K562 (cell line): ENCODE measurements around the gene EMD. TPM values are rescaled to one million over a fixed set of nuclear protein-coding genes. Genes with fewer than 3 reads are reported as not detected.

Experiments
- ATAC-seq: fragments of 200-7000 bp; cut with Tn5 transposase; 3 replicates; pipeline ENCODE4 v1.9.1; 2020; ENCODE audit warnings: moderate library complexity
- BruUV-seq: library from RNA; stranded (reverse); fragments of 400-500 nt; replicated peaks from 2 replicates; lab custom pipeline; 2021; lab: Mats Ljungman, UMichigan
- CTCF ChIA-PET: fragments of 300-600 bp; formaldehyde crosslinking; extraction: SDS; loops from one replicate; lab custom pipeline; 2021; ENCODE audit warnings: low intra/inter-chr PET ratio; lab: Yijun Ruan, JAX
- POLR2A ChIA-PET: fragments of 300-600, 350-650 bp; sonication (Branson Sonifier 250); formaldehyde crosslinking; extraction: SDS; loops from one replicate; lab custom pipeline; 2021; ENCODE audit warnings: antibody characterized with exemption, inconsistent platforms; lab: Yijun Ruan, JAX
- DNase-seq, 4 experiments: peaks; one replicate each; pipeline versions ENCODE4 v3.0.0 to v3.0.0-alpha.2; 2011 to 2018; ENCODE audit warnings: low spot score in 3 of 4, mixed read lengths in 3 of 4; ENCODE audit errors: extremely low read depth in 1 of 4
- FAIRE-seq: peaks from 2 replicates; lab custom pipeline; 2011; peaks lifted over from hg19 to GRCh38; lab: Jason Lieb, UNC
- H2AFZ ChIP-seq: 2 replicates; pipeline ENCODE4 v1.6.0; 2011; ENCODE audit warnings: low read depth, low read length, control low read depth, inconsistent platforms
- H3K27ac ChIP-seq: fragments of 200-600 bp; 3 replicates; pipeline ENCODE4 v1.8.0; 2011; ENCODE audit warnings: low read depth, mild to moderate bottlenecking, control low read depth, inconsistent platforms, low read length, moderate library complexity, mixed read lengths; ENCODE audit errors: extremely low read depth
- H3K27me3 ChIP-seq, 2 experiments: fragments of 300-600 bp in 1 of 2; 2 replicates in 1 of 2; 3 replicates in 1 of 2; pipeline versions ENCODE4 v1.6.0 to v1.8.0; 2011; ENCODE audit warnings: inconsistent platforms in 2 of 2, low read length in 2 of 2, mild to moderate bottlenecking in 1 of 2, mixed read lengths in 1 of 2, moderate library complexity in 1 of 2; ENCODE audit not compliant: control insufficient read depth in 2 of 2, insufficient read depth in 2 of 2
- H3K36me3 ChIP-seq: fragments of 300-600 bp; 3 replicates; pipeline ENCODE4 v1.8.0; 2011; ENCODE audit warnings: mild to moderate bottlenecking, low read length, inconsistent platforms; ENCODE audit not compliant: control insufficient read depth, insufficient read depth
- H3K4me1 ChIP-seq, 2 experiments: fragments of 200-600 bp in 1 of 2; replicated peaks in 1 of 2; 2 replicates in 1 of 2; 3 replicates in 1 of 2; pipeline versions ENCODE4 v1.5.1 to v1.8.0; 2011; ENCODE audit warnings: inconsistent platforms in 2 of 2, low read length in 2 of 2, mild to moderate bottlenecking in 1 of 2, mixed read lengths in 1 of 2, moderate library complexity in 1 of 2; ENCODE audit not compliant: control insufficient read depth in 2 of 2, insufficient read depth in 2 of 2
- H3K4me2 ChIP-seq: 2 replicates; pipeline ENCODE4 v1.6.1; 2011; ENCODE audit warnings: low read length, control low read depth, inconsistent platforms, mixed read lengths; ENCODE audit not compliant: insufficient read depth
- H3K4me3 ChIP-seq: fragments of 200-600 bp; sonication (generic), shearing (Covaris generic); 2 replicates; pipeline ENCODE4 v1.5.1; 2016; ENCODE audit warnings: control low read depth, inconsistent platforms
- H3K79me2 ChIP-seq: fragments of 200-600 bp; 3 replicates; pipeline ENCODE4 v1.8.0; 2011; ENCODE audit warnings: low read length, inconsistent platforms; ENCODE audit not compliant: control insufficient read depth, insufficient read depth
- H3K9ac ChIP-seq, 2 experiments: 2 replicates each; pipeline versions ENCODE4 v1.6.0 to v1.6.1; 2011; ENCODE audit warnings: low read depth in 2 of 2, low read length in 2 of 2, control low read depth in 1 of 2, inconsistent platforms in 1 of 2, mild to moderate bottlenecking in 1 of 2, mixed read lengths in 1 of 2; ENCODE audit not compliant: insufficient read depth in 1 of 2
- H3K9me1 ChIP-seq: one replicate; pipeline ENCODE4 v1.6.0; 2011; ENCODE audit warnings: inconsistent platforms, mild to moderate bottlenecking, low read length, moderate library complexity; ENCODE audit not compliant: control insufficient read depth, insufficient read depth
- H3K9me3 ChIP-seq: replicated peaks from 2 replicates; pipeline ENCODE4 v1.5.1; 2011; ENCODE audit warnings: low read depth, low read length, inconsistent platforms; ENCODE audit not compliant: control insufficient read depth, insufficient read depth
- H4K20me1 ChIP-seq: replicated peaks from 2 replicates; pipeline ENCODE4 v1.6.1; 2011; ENCODE audit warnings: low read length, inconsistent platforms, mixed read lengths; ENCODE audit not compliant: control insufficient read depth, insufficient read depth
- BRCA1 ChIP-seq, 2 experiments: fragments of 450-650 bp in 1 of 2; sonication (generic) in 1 of 2; formaldehyde crosslinking in 1 of 2; IDR thresholded peaks; 2 replicates each; pipeline versions ENCODE4 v1.5.0 to v1.6.1; 2017 to 2020; ENCODE audit warnings: mild to moderate bottlenecking in 1 of 2, missing genetic modification reagents in 1 of 2
- JUNB ChIP-seq: fragments of 450-650 bp; formaldehyde crosslinking; conservative IDR thresholded peaks from 2 replicates; pipeline ENCODE4 v1.4.0; 2020; ENCODE audit warnings: mild to moderate bottlenecking
- POLR2A ChIP-seq: fragments of 450-650 bp; conservative IDR thresholded peaks from 2 replicates; pipeline ENCODE4 v1.6.1; 2016
- POLR2B ChIP-seq: fragments of 450-650 bp; IDR thresholded peaks from 2 replicates; pipeline ENCODE4 v1.6.1; 2018; ENCODE audit warnings: low read depth; ENCODE audit not compliant: partially characterized antibody
- POLR2G ChIP-seq: fragments of 200-400 bp; formaldehyde crosslinking; IDR thresholded peaks from 2 replicates; pipeline ENCODE4 v1.6.1; 2017; ENCODE audit warnings: low read depth, mild to moderate bottlenecking, antibody characterized with exemption, low read length, moderate library complexity
- RBFOX2 ChIP-seq: fragments of 200-400 bp; formaldehyde crosslinking; IDR thresholded peaks from 2 replicates; pipeline ENCODE4 v1.6.1; 2017; ENCODE audit warnings: low read depth, mild to moderate bottlenecking, low read length, moderate library complexity
- SIRT6 ChIP-seq: IDR thresholded peaks from one replicate; pipeline ENCODE4 v1.6.1; 2012; ENCODE audit warnings: low read depth, mild to moderate bottlenecking, control low read depth, inconsistent platforms, low read length, moderate library complexity
- WGBS: fragments of 100-300 bp; shearing (Covaris generic); methylation state at CpG from one replicate; pipeline ENCODE4 v1.1.6; 2016; ENCODE audit warnings: low coverage, mixed read lengths; ENCODE audit not compliant: insufficient coverage; ENCODE audit errors: missing lambda C conversion rate; 5-methylcytosine and 5-hydroxymethylcytosine counted together
- in situ Hi-C: fragments of 300-500 bp; cut with MboI; formaldehyde crosslinking; loops from 4 replicates; pipeline ENCODE4 v1.15.0; 2018; ENCODE audit warnings: inconsistent platforms, mixed read lengths
- intact Hi-C: fragments of 100-400 bp; cut with micrococcal nuclease; formaldehyde crosslinking; loops from 2 replicates; pipeline ENCODE4 v1.14.2; 2022
- polyA plus RNA-seq, 8 experiments: library from polyadenylated mRNA; depleted of rRNA in 4 of 8; stranded (reverse) in 5 of 8; unstranded in 3 of 8; fragments of >200 nt; fragmentation: Nextera tagmentation in 2 of 8; fragmentation: Illumina TruSeq in 1 of 8; extraction: Ambion mirVana in 2 of 8; extraction: Trizol in 1 of 8; gene quantifications; 2 replicates each; pipeline versions ENCODE4 v1.2.1 to v1.2.3, GENCODE V29; 2011 to 2014; ENCODE audit warnings: inconsistent platforms in 1 of 8, missing spikeins in 1 of 8
- total RNA-seq, 7 experiments: library from RNA; depleted of rRNA in 6 of 7; stranded (reverse); fragments of >200 nt in 6 of 7; fragmentation: Illumina TruSeq in 2 of 7; extraction: Trizol in 2 of 7; gene quantifications; 2 replicates each; pipeline versions ENCODE4 v1.2.1 to v1.2.3, GENCODE V29; 2011 to 2021; ENCODE audit warnings: low replicate concordance in 1 of 7
- TF ChIP-seq, protein P1 (sequence below): fragments of 250-450 bp; sonication (Bioruptor Pico); IDR thresholded peaks from 2 replicates; pipeline ENCODE4 v1.4.0; 2020; ENCODE audit warnings: mild to moderate bottlenecking, moderate library complexity, borderline replicate concordance
- TF ChIP-seq, protein P2 (sequence below): fragments of 250-450 bp; sonication (Bioruptor Pico); IDR thresholded peaks from 2 replicates; pipeline ENCODE4 v1.5.0; 2021
- TF ChIP-seq, protein P3 (sequence below): fragments of 250-450 bp; sonication (Bioruptor Pico); IDR thresholded peaks from 2 replicates; pipeline ENCODE4 v1.8.0; 2021; ENCODE audit warnings: mild to moderate bottlenecking, moderate library complexity

EMD gene
- total and polyA plus RNA-seq, 9 of the 15 experiments (the other 6 are each of a cell fraction or from before 2014, with no cell fraction given), result 2.3 to 206 (median 61.9) TPM

DNA sequence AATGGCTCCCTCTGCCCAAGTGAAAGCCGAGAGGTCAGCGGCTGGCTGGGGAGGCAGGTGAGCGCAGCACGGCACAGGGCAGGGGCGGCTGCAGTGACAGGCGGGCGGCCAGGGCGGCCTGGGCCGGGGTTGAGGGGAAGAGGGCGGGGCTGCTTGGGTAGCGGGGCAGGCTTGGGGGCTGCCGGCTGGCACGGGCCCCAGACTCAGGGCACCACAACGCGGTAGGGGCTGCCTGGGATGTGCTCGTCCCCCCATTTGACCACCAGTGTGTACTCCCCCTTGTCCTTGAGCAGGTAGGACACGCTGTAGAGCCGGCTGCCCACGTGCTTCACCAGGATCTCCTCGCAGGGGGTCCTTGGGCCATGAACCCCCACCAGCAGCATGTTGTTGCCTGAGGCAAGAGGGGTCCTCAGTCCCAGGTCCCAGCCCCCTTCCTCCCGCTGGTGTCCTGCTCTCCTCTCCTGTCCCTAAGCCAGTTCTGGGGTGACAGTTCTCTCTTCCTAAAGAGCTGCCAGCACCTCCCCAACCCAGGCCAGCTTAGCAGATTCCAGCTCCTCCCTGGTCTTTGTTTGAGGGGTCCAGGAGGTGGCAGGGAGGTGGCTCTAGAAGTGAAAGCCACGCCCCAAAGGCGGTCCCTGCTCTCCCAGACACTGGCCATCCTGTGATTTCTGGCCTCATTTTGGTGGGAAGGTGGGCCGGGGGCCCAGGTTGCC, 30.3 kb upstream of the EMD start:
- POLR2A ChIA-PET, result interaction anchor here (0.5 to 1.4 kb wide), 9 partner anchors 9 to 678 kb away, joined by 3 to 5 read pairs (median 3); partner anchors contain the start of genes FUNDC2 and RPL10
- Histone ChIP-seq H3K9ac (no peak overlapping the region), H3K36me3 (peaks cover 57% of the 10 kb centered on the region; the same call in 2 of the 3 replicates), H3K9me1 (no peaks in the 10 kb centered on the region), H4K20me1 (peaks cover 13% of the 10 kb centered on the region), H3K9me3 (no peaks in the 10 kb centered on the region), H2AFZ (no peak overlapping the region), H3K4me2 (no peak overlapping the region), H3K79me2 (no peaks in the 10 kb centered on the region), H3K4me1 (peaks cover 3 to 50% of the 10 kb centered on the region in 2 experiments; a peak in 3 of 5 replicates), H3K27me3 (no peaks in the 10 kb centered on the region), H3K4me3 (no peak overlapping the region), H3K27ac (no peak overlapping the region)
- TF ChIP-seq POLR2B (peak; percentile 19), RBFOX2 (0 out of 2 replicates have a peak, but pooled peaks have one; percentile 40), POLR2A (peak; percentile 9; the same call in 1 of the 2 replicates), POLR2G (peak; percentile 61; the same call in 1 of the 2 replicates), BRCA1 (IDR thresholded peaks at IDR 0.05) (no peak), BRCA1 (CRISPR knock-in tag; IDR thresholded peaks at IDR 0.05) (no peak), SIRT6 (no peak), JUNB (CRISPR knock-in tag) (no peak)
- TF ChIP-seq, protein P1, sequence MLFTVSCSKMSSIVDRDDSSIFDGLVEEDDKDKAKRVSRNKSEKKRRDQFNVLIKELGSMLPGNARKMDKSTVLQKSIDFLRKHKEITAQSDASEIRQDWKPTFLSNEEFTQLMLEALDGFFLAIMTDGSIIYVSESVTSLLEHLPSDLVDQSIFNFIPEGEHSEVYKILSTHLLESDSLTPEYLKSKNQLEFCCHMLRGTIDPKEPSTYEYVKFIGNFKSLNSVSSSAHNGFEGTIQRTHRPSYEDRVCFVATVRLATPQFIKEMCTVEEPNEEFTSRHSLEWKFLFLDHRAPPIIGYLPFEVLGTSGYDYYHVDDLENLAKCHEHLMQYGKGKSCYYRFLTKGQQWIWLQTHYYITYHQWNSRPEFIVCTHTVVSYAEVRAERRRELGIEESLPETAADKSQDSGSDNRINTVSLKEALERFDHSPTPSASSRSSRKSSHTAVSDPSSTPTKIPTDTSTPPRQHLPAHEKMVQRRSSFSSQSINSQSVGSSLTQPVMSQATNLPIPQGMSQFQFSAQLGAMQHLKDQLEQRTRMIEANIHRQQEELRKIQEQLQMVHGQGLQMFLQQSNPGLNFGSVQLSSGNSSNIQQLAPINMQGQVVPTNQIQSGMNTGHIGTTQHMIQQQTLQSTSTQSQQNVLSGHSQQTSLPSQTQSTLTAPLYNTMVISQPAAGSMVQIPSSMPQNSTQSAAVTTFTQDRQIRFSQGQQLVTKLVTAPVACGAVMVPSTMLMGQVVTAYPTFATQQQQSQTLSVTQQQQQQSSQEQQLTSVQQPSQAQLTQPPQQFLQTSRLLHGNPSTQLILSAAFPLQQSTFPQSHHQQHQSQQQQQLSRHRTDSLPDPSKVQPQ (CRISPR knock-in tag), result no peak
- TF ChIP-seq, protein P2, sequence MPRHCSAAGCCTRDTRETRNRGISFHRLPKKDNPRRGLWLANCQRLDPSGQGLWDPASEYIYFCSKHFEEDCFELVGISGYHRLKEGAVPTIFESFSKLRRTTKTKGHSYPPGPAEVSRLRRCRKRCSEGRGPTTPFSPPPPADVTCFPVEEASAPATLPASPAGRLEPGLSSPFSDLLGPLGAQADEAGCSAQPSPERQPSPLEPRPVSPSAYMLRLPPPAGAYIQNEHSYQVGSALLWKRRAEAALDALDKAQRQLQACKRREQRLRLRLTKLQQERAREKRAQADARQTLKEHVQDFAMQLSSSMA, result no peak
- TF ChIP-seq, protein P3, sequence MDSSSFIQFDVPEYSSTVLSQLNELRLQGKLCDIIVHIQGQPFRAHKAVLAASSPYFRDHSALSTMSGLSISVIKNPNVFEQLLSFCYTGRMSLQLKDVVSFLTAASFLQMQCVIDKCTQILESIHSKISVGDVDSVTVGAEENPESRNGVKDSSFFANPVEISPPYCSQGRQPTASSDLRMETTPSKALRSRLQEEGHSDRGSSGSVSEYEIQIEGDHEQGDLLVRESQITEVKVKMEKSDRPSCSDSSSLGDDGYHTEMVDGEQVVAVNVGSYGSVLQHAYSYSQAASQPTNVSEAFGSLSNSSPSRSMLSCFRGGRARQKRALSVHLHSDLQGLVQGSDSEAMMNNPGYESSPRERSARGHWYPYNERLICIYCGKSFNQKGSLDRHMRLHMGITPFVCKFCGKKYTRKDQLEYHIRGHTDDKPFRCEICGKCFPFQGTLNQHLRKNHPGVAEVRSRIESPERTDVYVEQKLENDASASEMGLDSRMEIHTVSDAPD (CRISPR knock-in tag), result no peak
- intact Hi-C loops, result no loop called here
- in situ Hi-C loops, result no loop called here
- FAIRE-seq (no peak), ATAC-seq (no peak), DNase-seq (no peak)
- WGBS, result 81% methylated on average over 5 of the region's 24 CpGs
- TSS peak; percentile 63 for BruUV-seq
- CTCF ChIA-PET, result no interaction called here
